H9 (cell line): Measurements from ENCODE around the gene SRSF4. TPM values are rescaled to one million over a fixed set of nuclear protein-coding genes. Genes with fewer than 3 reads are reported as not detected.

ENCODE experiments used
- DNase-seq: peaks from one replicate; pipeline ENCODE4 v3.0.0-alpha.2; 2017
- H2AFZ ChIP-seq: one replicate; pipeline ENCODE4 v1.6.1; 2013; ENCODE audit warnings: mild to moderate bottlenecking, low read length, control low read depth, moderate library complexity
- H2AK5ac ChIP-seq: 2 replicates; pipeline ENCODE4 v1.6.1; 2013; ENCODE audit warnings: low read length, control low read depth, mixed read lengths; ENCODE audit not compliant: insufficient read length
- H2BK120ac ChIP-seq: one replicate; pipeline ENCODE4 v1.6.1; 2013; ENCODE audit warnings: low read depth, mild to moderate bottlenecking, low read length, control low read depth, inconsistent platforms; ENCODE audit not compliant: poor library complexity, severe bottlenecking
- H2BK12ac ChIP-seq: 2 replicates; pipeline ENCODE4 v1.6.1; 2013; ENCODE audit warnings: low read length, control low read depth, mixed read lengths, low read depth; ENCODE audit not compliant: insufficient read length
- H2BK15ac ChIP-seq: 2 replicates; pipeline ENCODE4 v1.6.1; 2013; ENCODE audit warnings: low read depth, low read length, control low read depth
- H2BK20ac ChIP-seq: one replicate; pipeline ENCODE4 v1.6.1; 2013; ENCODE audit warnings: low read depth, mild to moderate bottlenecking, low read length, control low read depth, inconsistent platforms; ENCODE audit not compliant: poor library complexity, severe bottlenecking
- H2BK5ac ChIP-seq: 2 replicates; pipeline ENCODE4 v1.6.1; 2013; ENCODE audit warnings: low read length, control low read depth, mixed read lengths; ENCODE audit not compliant: insufficient read length
- H3K14ac ChIP-seq: 2 replicates; pipeline ENCODE4 v1.6.1; 2013; ENCODE audit warnings: low read length, control low read depth; ENCODE audit not compliant: insufficient read depth
- H3K18ac ChIP-seq: 2 replicates; pipeline ENCODE4 v1.6.1; 2013; ENCODE audit warnings: low read depth, mild to moderate bottlenecking, mixed read lengths, low read length, control low read depth; ENCODE audit not compliant: insufficient read length
- H3K23ac ChIP-seq: 2 replicates; pipeline ENCODE4 v1.6.1; 2013; ENCODE audit warnings: low read length, control low read depth, mixed read lengths, low read depth; ENCODE audit not compliant: insufficient read length
- H3K23me2 ChIP-seq: 2 replicates; pipeline ENCODE4 v1.6.1; 2013; ENCODE audit warnings: low read depth, mild to moderate bottlenecking, mixed read lengths, low read length, control low read depth; ENCODE audit not compliant: insufficient read length, poor library complexity, severe bottlenecking
- H3K27ac ChIP-seq: 2 replicates; pipeline ENCODE4 v1.5.1; 2013; ENCODE audit warnings: low read length, control low read depth, mixed read lengths, low read depth; ENCODE audit not compliant: insufficient read length
- H3K27me3 ChIP-seq: 2 replicates; pipeline ENCODE4 v1.6.1; 2013; ENCODE audit warnings: low read length, control low read depth, inconsistent platforms; ENCODE audit not compliant: insufficient read depth
- H3K4ac ChIP-seq: 2 replicates; pipeline ENCODE4 v1.6.1; 2013; ENCODE audit warnings: low read depth, mild to moderate bottlenecking, control low read depth, inconsistent platforms, low read length, moderate library complexity
- H3K4me1 ChIP-seq: 2 replicates; pipeline ENCODE4 v1.6.1; 2013; ENCODE audit warnings: low read length, control low read depth, inconsistent platforms; ENCODE audit not compliant: insufficient read depth
- H3K4me2 ChIP-seq: 2 replicates; pipeline ENCODE4 v1.6.1; 2013; ENCODE audit warnings: low read length, control low read depth, mixed read lengths; ENCODE audit not compliant: insufficient read length, insufficient read depth
- H3K56ac ChIP-seq: 2 replicates; pipeline ENCODE4 v1.6.1; 2013; ENCODE audit warnings: low read depth, mild to moderate bottlenecking, mixed read lengths, low read length, control low read depth; ENCODE audit not compliant: insufficient read length
- H3K79me1 ChIP-seq: 2 replicates; pipeline ENCODE4 v1.6.1; 2013; ENCODE audit warnings: low read depth, mild to moderate bottlenecking, moderate library complexity, low read length, control low read depth, inconsistent platforms; ENCODE audit not compliant: insufficient read depth, poor library complexity, severe bottlenecking
- H3K79me2 ChIP-seq: 2 replicates; pipeline ENCODE4 v1.6.1; 2013; ENCODE audit warnings: low read length, control low read depth, inconsistent platforms; ENCODE audit not compliant: insufficient read depth
- H3K9ac ChIP-seq: 2 replicates; pipeline ENCODE4 v1.6.1; 2013; ENCODE audit warnings: low read length, control low read depth, mixed read lengths; ENCODE audit not compliant: insufficient read length; ENCODE audit errors: extremely low read depth
- H3K9me3 ChIP-seq: one replicate; pipeline ENCODE4 v1.6.1; 2013; ENCODE audit warnings: low read depth, low read length, inconsistent platforms; ENCODE audit not compliant: control insufficient read depth
- H3T11ph ChIP-seq: one replicate; pipeline ENCODE4 v1.6.1; 2013; ENCODE audit warnings: mild to moderate bottlenecking, low read length, control low read depth, inconsistent platforms
- H4K20me1 ChIP-seq: one replicate; pipeline ENCODE4 v1.6.1; 2013; ENCODE audit not compliant: control insufficient read depth, insufficient read length, insufficient read depth
- H4K5ac ChIP-seq: 2 replicates; pipeline ENCODE4 v1.6.1; 2013; ENCODE audit warnings: low read depth, mild to moderate bottlenecking, mixed read lengths, low read length, control low read depth; ENCODE audit not compliant: insufficient read length
- H4K8ac ChIP-seq: replicated peaks from 2 replicates; pipeline ENCODE4 v1.6.1; 2013; ENCODE audit warnings: low read length, control low read depth, mixed read lengths, low read depth; ENCODE audit not compliant: insufficient read length
- H4K91ac ChIP-seq: 2 replicates; pipeline ENCODE4 v1.6.1; 2013; ENCODE audit warnings: low read depth, mild to moderate bottlenecking, moderate library complexity, mixed read lengths, low read length, control low read depth; ENCODE audit not compliant: insufficient read length
- H3K27ac Mint-ChIP-seq, 3 experiments: 2 replicates in 2 of 3; 3 replicates in 1 of 3; pipeline ENCODE4 v1.8.0; 2020 to 2021; ENCODE audit warnings: mixed read lengths in 3 of 3, mild to moderate bottlenecking in 1 of 3, moderate library complexity in 1 of 3
- H3K27me3 Mint-ChIP-seq: 2 replicates; pipeline ENCODE4 v1.8.0; 2021; ENCODE audit warnings: low read depth, mild to moderate bottlenecking, moderate library complexity, mixed read lengths
- H3K36me3 Mint-ChIP-seq, 3 experiments: 2 replicates in 2 of 3; 3 replicates in 1 of 3; pipeline ENCODE4 v1.8.0; 2020 to 2021; ENCODE audit warnings: low read depth in 3 of 3, mixed read lengths in 3 of 3; ENCODE audit not compliant: insufficient read depth in 1 of 3
- H3K4me1 Mint-ChIP-seq, 2 experiments: 2 replicates each; pipeline ENCODE4 v1.8.0; 2020; ENCODE audit warnings: mixed read lengths in 2 of 2
- H3K4me3 Mint-ChIP-seq, 2 experiments: 2 replicates in 1 of 2; 3 replicates in 1 of 2; pipeline ENCODE4 v1.8.0; 2020 to 2021; ENCODE audit warnings: mild to moderate bottlenecking in 2 of 2, mixed read lengths in 2 of 2, moderate library complexity in 1 of 2
- H3K9me3 Mint-ChIP-seq, 2 experiments: 2 replicates in 1 of 2; 3 replicates in 1 of 2; pipeline ENCODE4 v1.8.0; 2020; ENCODE audit warnings: mild to moderate bottlenecking in 2 of 2, mixed read lengths in 2 of 2, moderate library complexity in 1 of 2
- WGBS: extraction: QIAGEN DNeasy Blood & Tissue Kit; methylation state at CpG from one replicate; pipeline ENCODE4 v1.1.7; 2013; ENCODE audit warnings: missing lambda C conversion rate, low lambda C conversion rate, mixed read lengths; ENCODE audit not compliant: insufficient read length; ENCODE audit errors: extremely low coverage; 5-methylcytosine and 5-hydroxymethylcytosine counted together
- total RNA-seq: library from RNA; stranded (reverse); gene quantifications from 2 replicates; pipeline ENCODE4 v1.2.1, GENCODE V29; 2021
- TF ChIP-seq, protein P1 (sequence below): fragments of 200-600 bp; sonication (generic); conservative IDR thresholded peaks from 3 replicates; pipeline ENCODE4 v1.8.0; 2021; ENCODE audit warnings: antibody characterized with exemption, mild to moderate bottlenecking

Gene SRSF4
- total RNA-seq, 1 experiment from 2014 or later: 90.6 TPM

- H4K20me1 ChIP-seq: peaks cover 2% of the 10 kb centered on the region
- H3K27ac ChIP-seq: no peak overlapping the region
- H2BK12ac ChIP-seq: no peak overlapping the region
- no peak overlapping the region for H2AFZ ChIP-seq
- H3K14ac ChIP-seq: no peak overlapping the region; the same call in 1 of the 2 replicates
- no peak overlapping the region for H3K9ac ChIP-seq
- H2BK20ac ChIP-seq: no peak overlapping the region
- peaks cover 7 to 24% (median 13%) of the 10 kb centered on the region in 3 experiments for H3K36me3 Mint-ChIP-seq
- peak overlapping the region; percentile 75 to 80 for H3K4me3 Mint-ChIP-seq
- peaks cover 9 to 10% of the 10 kb centered on the region in 2 experiments for H3K4me1 Mint-ChIP-seq
- no peak overlapping the region for H2AK5ac ChIP-seq
- no peak overlapping the region for H4K91ac ChIP-seq
- H3K18ac ChIP-seq: peak overlapping the region; percentile 24
- H3T11ph ChIP-seq: no peak overlapping the region
- H3K9me3 ChIP-seq: no peaks in the 10 kb centered on the region
- H3K4me1 ChIP-seq: peaks cover 2% of the 10 kb centered on the region; the same call in 1 of the 2 replicates
- H2BK15ac ChIP-seq: no peak overlapping the region
- no peak overlapping the region for H3K56ac ChIP-seq
- no peak overlapping the region for H4K8ac ChIP-seq
- H4K5ac ChIP-seq: no peak overlapping the region
- no peaks in the 10 kb centered on the region for H3K79me2 ChIP-seq
- TF ChIP-seq, protein P1, sequence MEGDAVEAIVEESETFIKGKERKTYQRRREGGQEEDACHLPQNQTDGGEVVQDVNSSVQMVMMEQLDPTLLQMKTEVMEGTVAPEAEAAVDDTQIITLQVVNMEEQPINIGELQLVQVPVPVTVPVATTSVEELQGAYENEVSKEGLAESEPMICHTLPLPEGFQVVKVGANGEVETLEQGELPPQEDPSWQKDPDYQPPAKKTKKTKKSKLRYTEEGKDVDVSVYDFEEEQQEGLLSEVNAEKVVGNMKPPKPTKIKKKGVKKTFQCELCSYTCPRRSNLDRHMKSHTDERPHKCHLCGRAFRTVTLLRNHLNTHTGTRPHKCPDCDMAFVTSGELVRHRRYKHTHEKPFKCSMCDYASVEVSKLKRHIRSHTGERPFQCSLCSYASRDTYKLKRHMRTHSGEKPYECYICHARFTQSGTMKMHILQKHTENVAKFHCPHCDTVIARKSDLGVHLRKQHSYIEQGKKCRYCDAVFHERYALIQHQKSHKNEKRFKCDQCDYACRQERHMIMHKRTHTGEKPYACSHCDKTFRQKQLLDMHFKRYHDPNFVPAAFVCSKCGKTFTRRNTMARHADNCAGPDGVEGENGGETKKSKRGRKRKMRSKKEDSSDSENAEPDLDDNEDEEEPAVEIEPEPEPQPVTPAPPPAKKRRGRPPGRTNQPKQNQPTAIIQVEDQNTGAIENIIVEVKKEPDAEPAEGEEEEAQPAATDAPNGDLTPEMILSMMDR: no peak
- H3K79me1 ChIP-seq: no peaks in the 10 kb centered on the region
- peaks cover 18% of the 10 kb centered on the region for H3K23me2 ChIP-seq
- no peak overlapping the region for H3K4ac ChIP-seq
- peaks cover 29% of the 10 kb centered on the region for H3K27me3 Mint-ChIP-seq
- no peaks in the 10 kb centered on the region; the same call in 1 of the 2 replicates for H3K27me3 ChIP-seq
- H2BK5ac ChIP-seq: no peak overlapping the region
- H3K27ac Mint-ChIP-seq: no peak overlapping the region
- peak; percentile 87 for DNase-seq
- H3K9me3 Mint-ChIP-seq: no peaks in the 10 kb centered on the region
- H3K4me2 ChIP-seq: peak overlapping the region; percentile 51
- H2BK120ac ChIP-seq: no peak overlapping the region
- no CpG with 5 or more reads among the region's 81 CpGs for WGBS
- no peak overlapping the region for H3K23ac ChIP-seq
These were observed 59.6 kb downstream of the SRSF4 start for GRCh38 chr1:29121936-29122681.
